ENCODE data around the gene SLC15A2.

The SLC15A2 gene

GRCh38 chr3:121895736-121896135 lies 1.5 kb downstream of the SLC15A2 start:
- DNase-seq (ENCODE audit: low read depth) = no peak
- no peak overlapping the region for H3K4me3 ChIP-seq (ENCODE audit: low read depth, low read length)
- TF ChIP-seq CTCF (IDR thresholded peaks at IDR 0.05; ENCODE audit: low read depth, low read length, missing control alignments) = no peak
- in situ Hi-C loops (cut with HindIII; ENCODE audit: low sequenced_read_pairs) = no loop called here

- TF ChIP-seq CTCF (IDR thresholded peaks at IDR 0.05; ENCODE audit: low read depth, low read length, missing control alignments) = no peak
- no peak overlapping the region for H3K4me3 ChIP-seq (ENCODE audit: low read depth, low read length)
- in situ Hi-C loops (cut with HindIII; ENCODE audit: low sequenced_read_pairs) = no loop called here
- DNase-seq (ENCODE audit: low read depth) = no peak
Measured at GRCh38 chr3:121896823-121897222, 2.6 kb downstream of the SLC15A2 start.

- in situ Hi-C loops (cut with HindIII; ENCODE audit: low sequenced_read_pairs) = no loop called here
- no peak overlapping the region for H3K4me3 ChIP-seq (ENCODE audit: low read depth, low read length)
- TF ChIP-seq CTCF (IDR thresholded peaks at IDR 0.05; ENCODE audit: low read depth, low read length, missing control alignments) = no peak
- DNase-seq (ENCODE audit: low read depth) = no peak
Measured at GRCh38 chr3:121897296-121897695, 3.1 kb downstream of the SLC15A2 start.

GRCh38 chr3:121913305-121913990 lies 19.2 kb downstream of the SLC15A2 start:
- TF ChIP-seq CTCF (IDR thresholded peaks at IDR 0.05; ENCODE audit: low read depth, low read length, missing control alignments) = no peak
- DNase-seq (ENCODE audit: low read depth) = no peak
- in situ Hi-C loops (cut with HindIII; ENCODE audit: low sequenced_read_pairs) = no loop called here
- no peak overlapping the region for H3K4me3 ChIP-seq (ENCODE audit: low read depth, low read length)

GRCh38 chr3:121914081-121914998 lies 20.1 kb downstream of the SLC15A2 start:
- in situ Hi-C loops (cut with HindIII; ENCODE audit: low sequenced_read_pairs) = no loop called here
- H3K4me3 ChIP-seq (ENCODE audit: low read depth, low read length) = no peak overlapping the region
- DNase-seq (ENCODE audit: low read depth) = no peak
- TF ChIP-seq CTCF (IDR thresholded peaks at IDR 0.05; ENCODE audit: low read depth, low read length, missing control alignments) = no peak

- no peak for DNase-seq (ENCODE audit: low read depth)
- no peak for TF ChIP-seq CTCF (IDR thresholded peaks at IDR 0.05; ENCODE audit: low read depth, low read length, missing control alignments)
- no peak overlapping the region for H3K4me3 ChIP-seq (ENCODE audit: low read depth, low read length)
- in situ Hi-C loops (cut with HindIII; ENCODE audit: low sequenced_read_pairs) = no loop called here
Measured at GRCh38 chr3:121916189-121916588, 22.0 kb downstream of the SLC15A2 start.

All from astrocyte of the cerebellum (primary cell).